ENCODE measurements around the gene EXOSC6. TPM values are rescaled to one million over a fixed set of nuclear protein-coding genes. Genes with fewer than 3 reads are reported as not detected.
"Not testable (repeated sequence)": the region's sequence is repeated elsewhere in the genome, so short reads cannot be mapped to it uniquely, and the experiment has no call there.

The EXOSC6 gene
- total RNA-seq, 3 donors from 2014 or later, result 50.9 to 52.4 (median 52.2) TPM

DNA sequence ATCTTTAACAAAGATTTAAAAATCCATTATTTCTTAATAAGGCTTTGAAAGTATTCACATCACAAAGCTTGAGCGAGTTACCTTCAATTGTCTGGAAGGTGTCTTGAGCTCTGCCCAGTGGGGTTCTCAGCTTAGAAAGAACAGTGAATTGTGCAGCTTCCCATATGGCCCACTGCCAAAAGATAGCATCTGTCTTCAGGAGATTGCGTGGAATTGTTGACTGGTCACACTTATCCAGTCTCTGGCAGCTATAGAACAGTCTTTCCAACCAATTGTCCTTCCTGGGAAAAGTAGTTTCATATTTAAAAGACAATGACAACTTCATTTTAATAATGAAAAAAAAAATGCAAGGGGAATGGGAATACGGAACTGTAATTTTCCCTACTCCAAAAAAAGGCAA is 19.9 kb downstream of the EXOSC6 start:
- H3K36me3 Mint-ChIP-seq (ENCODE audit: insufficient read depth), result peaks cover 13% of the 10 kb centered on the region
- not testable (repeated sequence) for H3K27me3 Mint-ChIP-seq (ENCODE audit: low read depth); ATAC-seq; H3K4me3 Mint-ChIP-seq; H3K4me1 Mint-ChIP-seq (ENCODE audit: low read depth); H3K9me3 Mint-ChIP-seq; DNase-seq

DNA sequence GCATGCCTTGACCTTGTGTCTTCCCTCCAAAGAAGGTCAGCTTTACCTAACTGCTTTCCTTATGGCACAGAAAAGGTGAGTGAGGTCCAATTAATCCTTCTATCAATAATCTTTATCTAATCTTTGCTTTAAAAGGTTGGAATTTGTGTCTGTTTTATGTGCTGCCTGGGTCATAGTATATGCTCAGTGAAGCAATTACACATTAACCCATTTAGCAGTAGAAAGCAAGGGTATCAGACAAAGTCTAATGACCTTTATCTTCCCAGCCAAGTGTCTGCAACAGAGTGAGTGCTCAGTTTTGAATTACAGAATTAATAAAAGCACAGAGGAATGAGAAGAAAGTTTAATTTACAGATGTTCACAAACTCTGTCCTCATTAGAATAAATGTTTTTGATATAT is 25.7 kb downstream of the EXOSC6 start:
- not testable (repeated sequence) for ATAC-seq; H3K27me3 Mint-ChIP-seq (ENCODE audit: low read depth); H3K4me1 Mint-ChIP-seq (ENCODE audit: low read depth); H3K4me3 Mint-ChIP-seq; DNase-seq; H3K9me3 Mint-ChIP-seq
- H3K36me3 Mint-ChIP-seq (ENCODE audit: insufficient read depth), result peaks cover 11% of the 10 kb centered on the region

- ATAC-seq; H3K9me3 Mint-ChIP-seq; H3K4me1 Mint-ChIP-seq (ENCODE audit: low read depth); DNase-seq; H3K4me3 Mint-ChIP-seq; H3K27me3 Mint-ChIP-seq (ENCODE audit: low read depth): not testable (repeated sequence)
- H3K36me3 Mint-ChIP-seq (ENCODE audit: insufficient read depth), result peaks cover 11% of the 10 kb centered on the region
Measured at GRCh38 chr16:70225430-70225829, 26.3 kb downstream of the EXOSC6 start.

DNA sequence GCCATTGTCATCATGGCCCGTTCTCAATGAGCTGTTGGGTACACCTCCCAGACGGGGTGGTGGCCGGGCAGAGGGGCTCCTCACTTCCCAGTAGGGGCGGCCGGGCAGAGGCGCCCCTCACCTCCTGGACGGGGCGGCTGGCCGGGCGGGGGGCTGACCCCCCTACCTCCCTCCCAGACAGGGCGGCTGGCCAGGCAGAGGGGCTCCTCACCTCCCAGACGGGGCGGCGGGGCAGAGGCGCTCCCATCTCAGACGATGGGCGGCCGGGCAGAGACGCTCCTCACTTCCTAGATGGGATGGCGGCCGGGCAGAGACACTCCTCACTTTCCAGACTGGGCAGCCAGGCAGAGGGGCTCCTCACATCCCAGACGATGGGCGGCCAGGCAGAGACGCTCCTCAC is 27.1 kb downstream of the EXOSC6 start:
- H3K4me3 Mint-ChIP-seq, result not testable (repeated sequence)

GRCh38 chr16:70223971-70224513 is 27.7 kb downstream of the EXOSC6 start:
- H3K27me3 Mint-ChIP-seq (ENCODE audit: low read depth); DNase-seq; ATAC-seq; H3K9me3 Mint-ChIP-seq; H3K4me3 Mint-ChIP-seq; H3K4me1 Mint-ChIP-seq (ENCODE audit: low read depth): not testable (repeated sequence)
- peaks cover 15% of the 10 kb centered on the region for H3K36me3 Mint-ChIP-seq (ENCODE audit: insufficient read depth)

More for the DNA sequence above, 27.1 kb downstream of the EXOSC6 start:
- DNase-seq; ATAC-seq; H3K27me3 Mint-ChIP-seq (ENCODE audit: low read depth); H3K9me3 Mint-ChIP-seq; H3K4me1 Mint-ChIP-seq (ENCODE audit: low read depth): not testable (repeated sequence)
- H3K36me3 Mint-ChIP-seq (ENCODE audit: insufficient read depth), result peaks cover 11% of the 10 kb centered on the region

DNA sequence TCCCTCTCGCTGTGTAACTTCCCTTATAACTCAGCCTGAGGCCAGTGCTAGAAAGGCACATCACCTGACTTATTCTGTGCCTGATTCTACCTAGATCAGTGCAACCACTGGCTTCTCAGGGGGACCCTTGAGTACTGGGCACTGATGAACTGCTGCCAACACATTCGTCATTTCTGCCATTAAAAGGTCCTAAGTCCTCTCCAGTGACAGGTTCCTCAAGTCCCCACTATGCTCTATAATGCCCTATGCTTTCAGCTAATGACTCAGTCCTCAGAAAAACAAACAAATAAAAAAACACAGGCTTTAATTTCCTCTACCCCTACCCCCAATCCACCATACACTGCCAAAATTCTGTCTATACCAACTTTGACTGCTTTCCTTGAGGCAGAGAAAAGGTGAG is 28.5 kb downstream of the EXOSC6 start:
- peaks cover 14% of the 10 kb centered on the region for H3K36me3 Mint-ChIP-seq (ENCODE audit: insufficient read depth)
- DNase-seq; H3K27me3 Mint-ChIP-seq (ENCODE audit: low read depth); H3K4me3 Mint-ChIP-seq; H3K9me3 Mint-ChIP-seq; ATAC-seq; H3K4me1 Mint-ChIP-seq (ENCODE audit: low read depth): not testable (repeated sequence)

DNA sequence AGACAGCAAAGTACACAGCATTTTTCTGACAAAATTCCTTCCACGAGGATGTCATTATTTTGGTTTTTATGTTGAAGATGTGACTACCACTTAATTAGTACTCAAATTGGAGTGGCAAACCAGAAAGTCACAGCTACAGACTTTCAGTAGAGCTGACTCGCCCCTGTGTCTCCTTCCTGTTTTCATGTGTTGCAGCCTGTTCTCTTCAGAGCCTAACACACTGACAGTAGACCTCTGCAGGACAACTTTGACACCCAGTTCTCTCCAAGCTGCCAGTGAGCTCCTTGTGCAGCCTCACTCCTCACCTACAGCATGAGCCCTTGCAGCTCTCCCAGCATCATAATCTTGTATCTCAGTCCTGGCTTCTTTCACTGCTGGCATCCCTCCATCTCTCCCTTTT is 29.2 kb downstream of the EXOSC6 start:
- not testable (repeated sequence) for ATAC-seq; H3K4me3 Mint-ChIP-seq; H3K9me3 Mint-ChIP-seq; H3K27me3 Mint-ChIP-seq (ENCODE audit: low read depth); H3K4me1 Mint-ChIP-seq (ENCODE audit: low read depth); DNase-seq
- H3K36me3 Mint-ChIP-seq (ENCODE audit: insufficient read depth), result peaks cover 11% of the 10 kb centered on the region

DNA sequence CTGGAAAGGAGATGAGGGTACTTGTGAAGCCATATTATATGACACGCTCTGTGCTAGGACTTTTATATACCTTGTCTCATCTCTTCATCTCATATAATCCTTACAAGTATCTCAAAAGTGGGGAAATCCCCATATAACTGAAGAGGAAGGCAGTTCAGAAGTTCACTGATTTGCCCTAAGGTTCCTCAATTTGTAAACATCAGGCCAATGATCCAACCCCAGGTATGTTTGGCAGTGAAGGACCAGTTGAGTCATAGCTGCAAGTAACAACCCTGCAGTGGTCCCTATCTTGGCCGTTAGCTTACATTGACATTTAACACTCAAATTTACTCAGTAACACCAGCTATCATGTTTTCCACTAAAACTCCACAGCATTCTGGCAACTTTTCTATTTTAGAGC is 33.2 kb downstream of the EXOSC6 start:
- H3K4me1 Mint-ChIP-seq (ENCODE audit: low read depth); ATAC-seq; DNase-seq; H3K27me3 Mint-ChIP-seq (ENCODE audit: low read depth); H3K9me3 Mint-ChIP-seq; H3K4me3 Mint-ChIP-seq; H3K36me3 Mint-ChIP-seq (ENCODE audit: insufficient read depth): not testable (repeated sequence)

DNA sequence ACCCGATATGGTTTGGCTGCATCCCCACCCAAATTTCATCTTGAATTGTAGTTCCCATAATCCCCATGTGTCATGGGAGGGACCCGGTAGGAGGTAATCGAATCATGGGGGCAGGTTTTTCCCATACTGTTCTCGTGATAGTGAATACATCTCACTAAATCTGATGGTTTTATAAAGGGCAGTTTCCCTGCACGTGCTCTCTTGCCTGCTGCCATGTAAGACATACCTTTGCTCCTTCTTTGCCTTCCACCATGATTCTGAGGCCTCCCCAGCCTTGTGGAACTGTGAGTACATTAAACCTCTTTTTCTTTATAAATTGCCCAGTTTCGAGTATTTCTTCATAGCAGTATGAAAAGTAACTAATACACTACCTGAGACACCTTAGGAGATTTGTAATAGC is 45.4 kb downstream of the EXOSC6 start:
- not testable (repeated sequence) for H3K4me3 Mint-ChIP-seq; ATAC-seq; H3K4me1 Mint-ChIP-seq (ENCODE audit: low read depth); H3K27me3 Mint-ChIP-seq (ENCODE audit: low read depth); H3K9me3 Mint-ChIP-seq; DNase-seq
- peaks cover 14% of the 10 kb centered on the region for H3K36me3 Mint-ChIP-seq (ENCODE audit: insufficient read depth)

GRCh38 chr16:70204668-70205405 is 46.9 kb downstream of the EXOSC6 start:
- not testable (repeated sequence) for DNase-seq; H3K4me1 Mint-ChIP-seq (ENCODE audit: low read depth); ATAC-seq; H3K4me3 Mint-ChIP-seq; H3K27me3 Mint-ChIP-seq (ENCODE audit: low read depth); H3K9me3 Mint-ChIP-seq
- peaks cover 11% of the 10 kb centered on the region for H3K36me3 Mint-ChIP-seq (ENCODE audit: insufficient read depth)

DNA sequence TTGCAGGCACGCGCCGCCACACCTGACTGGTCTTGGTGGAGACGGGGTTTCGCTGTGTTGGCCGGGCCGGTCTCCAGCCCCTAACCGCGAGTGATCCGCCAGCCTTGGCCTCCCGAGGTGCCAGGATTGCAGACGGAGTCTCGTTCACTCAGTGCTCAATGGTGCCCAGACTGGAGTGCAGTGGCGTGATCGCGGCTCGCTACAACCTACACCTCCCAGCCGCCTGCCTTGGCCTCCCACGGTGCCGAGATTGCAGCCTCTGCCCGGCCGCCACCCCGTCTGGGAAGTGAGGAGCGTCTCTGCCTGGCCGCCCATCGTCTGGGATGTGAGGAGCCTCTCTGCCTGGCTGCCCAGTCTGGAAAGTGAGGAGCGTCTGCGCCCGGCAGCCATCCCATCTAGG is 47.7 kb downstream of the EXOSC6 start:
- not testable (repeated sequence) for H3K4me1 Mint-ChIP-seq (ENCODE audit: low read depth); H3K36me3 Mint-ChIP-seq (ENCODE audit: insufficient read depth); H3K9me3 Mint-ChIP-seq; ATAC-seq; DNase-seq; H3K27me3 Mint-ChIP-seq (ENCODE audit: low read depth); H3K4me3 Mint-ChIP-seq

DNA sequence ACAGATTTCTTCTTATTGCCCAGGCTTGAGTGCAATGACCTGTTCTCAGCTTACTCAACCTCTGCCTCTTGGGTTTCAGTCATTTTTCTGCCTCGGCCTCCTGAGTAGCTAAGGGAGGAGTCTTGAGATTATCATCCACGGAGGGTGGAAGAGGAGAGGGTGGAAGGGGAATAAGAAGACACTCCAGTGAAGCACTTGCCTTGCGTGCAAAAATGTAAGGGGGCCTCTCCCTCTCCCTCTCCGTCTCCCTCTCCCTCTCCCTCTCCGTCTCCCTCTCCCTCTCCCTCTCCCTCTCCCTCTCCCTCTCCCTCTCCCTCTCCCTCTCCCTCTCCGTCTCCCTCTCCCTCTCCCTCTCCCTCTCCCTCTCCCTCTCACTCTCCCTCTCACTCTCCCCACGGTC is 48.2 kb downstream of the EXOSC6 start:
- not testable (repeated sequence) for ATAC-seq; H3K4me1 Mint-ChIP-seq (ENCODE audit: low read depth); H3K9me3 Mint-ChIP-seq; H3K36me3 Mint-ChIP-seq (ENCODE audit: insufficient read depth); DNase-seq; H3K4me3 Mint-ChIP-seq; H3K27me3 Mint-ChIP-seq (ENCODE audit: low read depth)

GRCh38 chr16:70200063-70200462 is 51.7 kb downstream of the EXOSC6 start:
- DNase-seq; H3K9me3 Mint-ChIP-seq; H3K27me3 Mint-ChIP-seq (ENCODE audit: low read depth); ATAC-seq; H3K4me3 Mint-ChIP-seq; H3K4me1 Mint-ChIP-seq (ENCODE audit: low read depth); H3K36me3 Mint-ChIP-seq (ENCODE audit: insufficient read depth): not testable (repeated sequence)

DNA sequence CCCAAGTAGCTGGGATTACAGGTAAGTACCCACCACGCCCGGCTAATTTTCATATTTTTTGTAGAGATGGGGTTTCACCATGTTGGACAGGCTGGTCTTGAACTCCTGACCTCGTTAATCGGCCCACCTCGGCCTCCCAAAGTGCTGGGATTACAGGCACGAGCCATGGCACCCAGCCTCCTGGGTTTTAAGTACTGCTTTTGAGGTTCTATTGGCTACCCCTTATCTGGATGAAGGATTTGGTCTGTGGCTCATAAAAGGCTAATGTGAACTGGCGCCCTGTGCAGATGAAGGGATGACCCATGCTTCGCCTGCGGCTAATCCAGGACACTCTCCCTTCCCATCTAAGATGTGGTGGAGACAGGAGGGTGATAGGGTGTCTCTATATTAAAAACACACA is 52.6 kb downstream of the EXOSC6 start:
- H3K9me3 Mint-ChIP-seq; ATAC-seq; H3K4me1 Mint-ChIP-seq (ENCODE audit: low read depth): not testable (repeated sequence)

GRCh38 chr16:70198666-70199065 is 53.1 kb downstream of the EXOSC6 start:
- not testable (repeated sequence) for ATAC-seq; H3K4me1 Mint-ChIP-seq (ENCODE audit: low read depth); H3K4me3 Mint-ChIP-seq; H3K27me3 Mint-ChIP-seq (ENCODE audit: low read depth); H3K36me3 Mint-ChIP-seq (ENCODE audit: insufficient read depth); H3K9me3 Mint-ChIP-seq; DNase-seq

More for the DNA sequence above, 52.6 kb downstream of the EXOSC6 start:
- H3K27me3 Mint-ChIP-seq (ENCODE audit: low read depth); DNase-seq; H3K36me3 Mint-ChIP-seq (ENCODE audit: insufficient read depth); H3K4me3 Mint-ChIP-seq: not testable (repeated sequence)
